ENCODE data around the gene PNPLA1.

DNA sequence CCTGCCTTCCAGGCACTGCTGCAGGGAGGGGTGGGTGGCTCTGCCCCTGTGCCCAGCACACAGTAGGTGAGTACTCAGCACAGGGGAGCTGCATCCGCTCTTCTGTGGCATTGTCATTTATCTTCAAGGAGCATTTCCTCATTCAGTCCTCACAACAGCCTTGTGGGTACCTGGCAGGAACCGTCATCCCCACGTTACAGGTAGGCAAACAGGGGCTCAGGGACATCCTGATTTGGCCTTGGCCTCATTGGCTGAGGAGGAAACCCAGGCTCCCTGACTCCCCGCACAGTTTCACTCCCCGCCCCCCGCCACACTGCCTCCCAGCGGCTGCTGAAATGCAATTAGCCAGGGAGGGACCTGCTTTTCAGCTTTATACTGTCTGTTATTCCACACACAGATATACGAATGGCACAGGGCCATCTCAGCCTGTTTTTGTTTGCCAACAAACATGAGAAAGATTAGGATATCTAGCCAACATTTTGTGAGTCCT, 24.2 kb upstream of the PNPLA1 start:
- TF ChIP-seq CTCF (IDR thresholded peaks at IDR 0.05; ENCODE audit: low read length) = peak; percentile 71
- no peak for TF ChIP-seq EZH2 (IDR thresholded peaks at IDR 0.05; ENCODE audit: borderline replicate concordance, low read length)

Data from OCI-LY1 (cell line).